Measurements from ENCODE around the gene SLC25A14.

The SLC25A14 gene

DNA sequence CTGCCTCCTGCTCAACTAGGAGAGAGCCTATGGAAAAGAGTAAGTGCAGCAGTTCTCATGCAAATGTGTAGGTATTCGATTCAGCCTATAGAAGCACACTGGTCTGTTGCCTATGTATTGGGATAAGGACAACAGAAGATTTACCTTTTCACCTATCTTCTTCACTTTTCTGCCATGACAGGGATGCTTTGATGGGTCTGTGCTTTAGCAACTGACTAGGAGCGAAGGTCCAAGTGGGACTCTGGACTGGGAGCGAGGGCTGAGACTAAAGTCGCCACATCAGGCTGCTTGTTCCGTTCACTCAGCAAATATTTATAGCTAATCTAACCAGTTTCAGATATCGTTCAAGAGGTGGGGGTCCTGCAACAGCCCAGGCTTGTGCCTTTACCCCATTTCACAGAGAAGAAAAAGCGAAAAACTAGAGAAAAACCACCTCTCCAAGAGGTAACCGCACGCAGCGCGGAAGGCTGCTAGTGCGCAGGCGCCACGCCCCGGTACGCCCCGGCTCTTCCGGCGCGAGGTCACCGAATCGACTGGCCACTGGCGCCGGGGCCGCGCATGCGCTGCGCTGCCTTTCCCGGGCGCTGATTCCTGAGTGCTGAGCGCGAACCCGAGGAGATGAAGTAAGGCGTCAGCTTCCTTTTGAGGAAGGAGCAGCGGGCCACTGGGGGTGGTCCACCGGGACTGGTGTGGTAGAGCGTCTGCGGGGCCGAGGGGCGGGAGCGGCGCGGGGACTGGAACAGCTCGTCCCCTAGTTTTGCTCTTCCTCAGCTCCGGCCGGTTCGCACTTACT, 61.9 kb downstream of the SLC25A14 start, which contains the start of gene RBMX2:
Gene RBMX2, plus strand, starts transcription at position 573 of the 793 bp plus-strand sequence. Its CDS starts 46 bp downstream, at position 619.
- Mint-ChIP-seq H3K27ac (peak within 1 kb of the TSS; percentile 97), H3K4me3 (peak within 1 kb of the TSS; percentile 92 to 94), H3K27me3 (peaks cover 18 to 21% of the 10 kb centered on the region in 2 donors), H3K36me3 (ENCODE audit: insufficient read depth) (peaks cover 9% of the 10 kb centered on the region), H3K9me3 (no peaks in the 10 kb centered on the region), H3K4me1 (ENCODE audit: low read depth in 2 of 2) (peaks cover 14 to 19% of the 10 kb centered on the region in 2 donors)
- ATAC-seq (replicated peaks) = peak; percentile 93
- DNase-seq = peak; percentile 48 to 54 (median 52)

- DNase-seq = no peak
- peaks cover 11 to 16% of the 10 kb centered on the region in 2 donors for H3K27me3 Mint-ChIP-seq
- H3K27ac Mint-ChIP-seq = peak overlapping the region; percentile 97
- peaks cover 14 to 19% of the 10 kb centered on the region in 2 donors for H3K4me1 Mint-ChIP-seq (ENCODE audit: low read depth in 2 of 2)
- ATAC-seq (replicated peaks) = no peak
- H3K4me3 Mint-ChIP-seq = peak overlapping the region; percentile 92 to 94
- H3K36me3 Mint-ChIP-seq (ENCODE audit: insufficient read depth) = peaks cover 15% of the 10 kb centered on the region
- no peaks in the 10 kb centered on the region for H3K9me3 Mint-ChIP-seq
These were observed 62.5 kb downstream of the SLC25A14 start for GRCh38 chrX:130402208-130402684.

GRCh38 chrX:130413415-130413814, 73.7 kb downstream of the SLC25A14 start:
- peaks cover 8 to 12% of the 10 kb centered on the region in 2 donors for H3K4me1 Mint-ChIP-seq (ENCODE audit: low read depth in 2 of 2)
- H3K27ac Mint-ChIP-seq = no peak overlapping the region
- DNase-seq (no peak), ATAC-seq (replicated peaks) (no peak)
- no peak overlapping the region for H3K4me3 Mint-ChIP-seq
- H3K27me3 Mint-ChIP-seq = no peaks in the 10 kb centered on the region
- no peaks in the 10 kb centered on the region for H3K9me3 Mint-ChIP-seq
- H3K36me3 Mint-ChIP-seq (ENCODE audit: insufficient read depth) = peaks cover 39% of the 10 kb centered on the region

DNA sequence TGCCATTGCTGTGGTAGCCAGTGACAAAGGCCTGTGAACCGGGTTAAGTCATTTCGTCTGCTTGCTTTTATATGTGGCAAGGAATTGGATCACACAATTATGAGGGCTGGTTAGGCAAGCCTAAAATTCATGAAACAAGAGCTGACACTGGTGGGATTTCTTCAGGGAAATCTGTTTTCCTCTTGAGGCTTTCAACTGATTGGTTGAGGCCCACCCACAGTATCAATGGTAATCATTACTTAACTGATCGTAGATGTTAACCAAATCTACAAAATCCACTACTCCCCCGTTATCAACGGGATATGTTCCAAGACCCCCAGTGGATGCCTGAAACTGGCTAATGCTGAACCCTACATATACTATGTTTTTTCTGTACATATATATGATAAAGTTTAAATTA, 75.1 kb downstream of the SLC25A14 start:
- H3K27ac Mint-ChIP-seq = no peak overlapping the region
- H3K4me3 Mint-ChIP-seq = no peak overlapping the region
- H3K9me3 Mint-ChIP-seq = no peaks in the 10 kb centered on the region
- ATAC-seq (replicated peaks) = no peak
- DNase-seq = no peak
- no peaks in the 10 kb centered on the region for H3K27me3 Mint-ChIP-seq
- peaks cover 28% of the 10 kb centered on the region for H3K36me3 Mint-ChIP-seq (ENCODE audit: insufficient read depth)
- H3K4me1 Mint-ChIP-seq (ENCODE audit: low read depth in 2 of 2) = peaks cover 8 to 12% of the 10 kb centered on the region in 2 donors

- ATAC-seq (replicated peaks) (peak; percentile 83), DNase-seq (no peak)
- H3K27ac Mint-ChIP-seq = peak overlapping the region in 1 of 2 donors; percentile 15
- H3K4me3 Mint-ChIP-seq = no peak overlapping the region
- H3K27me3 Mint-ChIP-seq = no peaks in the 10 kb centered on the region
- no peaks in the 10 kb centered on the region for H3K9me3 Mint-ChIP-seq
- peaks cover 24% of the 10 kb centered on the region for H3K36me3 Mint-ChIP-seq (ENCODE audit: insufficient read depth)
- peaks cover 7 to 12% of the 10 kb centered on the region in 2 donors for H3K4me1 Mint-ChIP-seq (ENCODE audit: low read depth in 2 of 2)
These were observed 75.5 kb downstream of the SLC25A14 start for GRCh38 chrX:130415201-130415600.

- H3K27me3 Mint-ChIP-seq = no peaks in the 10 kb centered on the region
- peaks cover 19% of the 10 kb centered on the region for H3K36me3 Mint-ChIP-seq (ENCODE audit: insufficient read depth)
These were observed 77.1 kb downstream of the SLC25A14 start for GRCh38 chrX:130416785-130417184.

GRCh38 chrX:130418066-130418465, 78.3 kb downstream of the SLC25A14 start:
- Mint-ChIP-seq H3K27ac (no peak overlapping the region), H3K36me3 (ENCODE audit: insufficient read depth) (peaks cover 7% of the 10 kb centered on the region), H3K4me1 (ENCODE audit: low read depth in 2 of 2) (peaks cover 7 to 12% of the 10 kb centered on the region in 2 donors), H3K27me3 (no peaks in the 10 kb centered on the region), H3K4me3 (no peak overlapping the region), H3K9me3 (no peaks in the 10 kb centered on the region)
- DNase-seq (no peak), ATAC-seq (replicated peaks) (no peak)

More at GRCh38 chrX:130416785-130417184, 77.1 kb downstream of the SLC25A14 start:
- ATAC-seq (replicated peaks) (no peak), DNase-seq (no peak)
- no peak overlapping the region for H3K4me3 Mint-ChIP-seq
- H3K4me1 Mint-ChIP-seq (ENCODE audit: low read depth in 2 of 2) = peaks cover 7 to 12% of the 10 kb centered on the region in 2 donors
- H3K27ac Mint-ChIP-seq = no peak overlapping the region
- H3K9me3 Mint-ChIP-seq = no peaks in the 10 kb centered on the region

DNA sequence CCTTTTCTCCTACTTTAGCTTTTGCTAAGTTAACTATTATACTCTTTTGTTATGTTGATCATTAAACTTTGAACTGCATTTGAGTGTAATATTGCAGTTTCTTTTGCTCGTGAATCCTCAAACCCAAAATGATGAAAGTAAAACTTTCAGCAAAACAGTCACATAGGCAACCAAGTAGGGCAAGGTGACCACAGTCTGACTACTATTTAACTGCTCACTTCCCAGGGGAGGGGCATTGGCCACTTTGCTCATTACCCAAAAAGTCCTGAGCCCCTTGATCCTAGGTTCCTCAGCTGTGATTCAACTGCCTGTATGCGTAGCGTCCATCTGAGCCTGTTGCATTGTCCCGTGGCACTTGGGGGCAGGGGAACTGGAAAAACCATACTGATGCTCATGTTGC, 79.0 kb downstream of the SLC25A14 start:
- Mint-ChIP-seq H3K4me3 (no peak overlapping the region), H3K9me3 (no peaks in the 10 kb centered on the region), H3K27me3 (no peaks in the 10 kb centered on the region), H3K4me1 (ENCODE audit: low read depth in 2 of 2) (peaks cover 7 to 12% of the 10 kb centered on the region in 2 donors), H3K36me3 (ENCODE audit: insufficient read depth) (peaks cover 6% of the 10 kb centered on the region), H3K27ac (no peak overlapping the region)
- ATAC-seq (replicated peaks) (no peak), DNase-seq (no peak)

DNA sequence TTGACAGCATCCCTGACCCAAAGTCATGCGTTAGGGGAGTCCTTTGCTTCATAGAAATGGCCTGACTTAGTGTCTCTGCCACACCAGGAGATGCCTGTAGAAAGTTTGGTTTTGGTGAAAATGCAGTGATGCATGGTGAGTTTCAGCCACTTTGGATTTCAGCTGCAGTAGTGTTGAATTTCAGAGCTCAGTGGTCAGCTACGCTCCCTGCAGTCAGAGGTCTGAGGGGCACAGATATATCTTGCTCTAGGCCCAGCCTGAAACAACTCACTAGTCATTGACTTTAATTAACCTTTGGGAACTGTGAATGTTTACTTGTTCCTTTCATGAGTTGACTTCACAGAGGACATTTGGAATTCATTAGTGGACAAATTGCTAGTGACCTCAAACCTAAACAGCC, 79.5 kb downstream of the SLC25A14 start:
- Mint-ChIP-seq H3K4me1 (ENCODE audit: low read depth in 2 of 2) (peaks cover 6 to 9% of the 10 kb centered on the region in 2 donors), H3K4me3 (no peak overlapping the region), H3K9me3 (no peaks in the 10 kb centered on the region), H3K27me3 (no peaks in the 10 kb centered on the region), H3K36me3 (ENCODE audit: insufficient read depth) (peaks cover under 1% of the 10 kb centered on the region), H3K27ac (no peak overlapping the region)
- DNase-seq (no peak), ATAC-seq (replicated peaks) (no peak)

Measured in effector memory CD8-positive, alpha-beta T cell (primary cell).